HepG2 (cell line): ENCODE results near the gene PROX1. TPM values are rescaled to one million over a fixed set of nuclear protein-coding genes. Genes with fewer than 3 reads are reported as not detected.

Experiments used
- ATAC-seq: fragments of 200-7000 bp; cut with Tn5 transposase; 3 replicates; pipeline ENCODE4 v1.9.1; 2020; ENCODE audit warnings: mild to moderate bottlenecking, moderate library complexity
- BruUV-seq: library from RNA; stranded (reverse); fragments of 400-500 nt; replicated peaks from 2 replicates; lab custom pipeline; 2021; lab: Mats Ljungman, UMichigan
- CTCF ChIA-PET: fragments of 300-600 bp; formaldehyde crosslinking; extraction: SDS; loops from one replicate; lab custom pipeline; 2021; ENCODE audit warnings: low total read pairs, inconsistent platforms, low intra/inter-chr PET ratio; lab: Yijun Ruan, JAX
- POLR2A ChIA-PET: fragments of 350-600 bp; sonication (Branson Sonifier 250); formaldehyde crosslinking; loops from one replicate; lab custom pipeline; 2020; ENCODE audit warnings: antibody characterized with exemption, inconsistent platforms; lab: Yijun Ruan, JAX
- DNase-seq: peaks from one replicate; pipeline ENCODE4 v3.0.0-alpha.2; 2015; ENCODE audit warnings: low spot score
- FAIRE-seq: peaks from 3 replicates; lab custom pipeline; 2011; peaks lifted over from hg19 to GRCh38; lab: Jason Lieb, UNC
- H2AFZ ChIP-seq: one replicate; pipeline ENCODE4 v1.6.1; 2011; ENCODE audit warnings: low read length, inconsistent platforms
- H3K27ac ChIP-seq: fragments of 300-600 bp; 3 replicates; pipeline ENCODE4 v1.8.0; 2011; ENCODE audit warnings: mixed run types, mild to moderate bottlenecking, mixed read lengths, low read length, inconsistent platforms; ENCODE audit not compliant: insufficient read depth; ENCODE audit errors: extremely low read length
- H3K27me3 ChIP-seq, 2 experiments: fragments of 200-600 bp in 1 of 2; 2 replicates in 1 of 2; 3 replicates in 1 of 2; pipeline versions ENCODE4 v1.6.0 to v1.8.0; 2011; ENCODE audit warnings: low read length in 2 of 2, mild to moderate bottlenecking in 2 of 2, moderate library complexity in 2 of 2, inconsistent platforms in 1 of 2; ENCODE audit not compliant: insufficient read depth in 2 of 2, control insufficient read depth in 1 of 2
- H3K36me3 ChIP-seq, 2 experiments: fragments of 200-600 bp in 1 of 2; replicated peaks in 1 of 2; 2 replicates in 1 of 2; 3 replicates in 1 of 2; pipeline versions ENCODE4 v1.5.1 to v1.8.0; 2011; ENCODE audit warnings: low read length in 2 of 2, inconsistent platforms in 1 of 2; ENCODE audit not compliant: insufficient read depth in 2 of 2, control insufficient read depth in 1 of 2
- H3K4me1 ChIP-seq: 2 replicates; pipeline ENCODE4 v1.5.1; 2012; ENCODE audit warnings: low read length, inconsistent platforms; ENCODE audit not compliant: insufficient read depth
- H3K4me2 ChIP-seq: 2 replicates; pipeline ENCODE4 v1.6.0; 2011; ENCODE audit warnings: low read depth, low read length, inconsistent platforms
- H3K4me3 ChIP-seq, 3 experiments: fragments of 200-600 bp in 1 of 3; sonication (generic), shearing (Covaris generic) in 1 of 3; replicated peaks in 1 of 3; 2 replicates each; pipeline ENCODE4 v1.5.1; 2011 to 2016; ENCODE audit warnings: low read length in 3 of 3, inconsistent platforms in 2 of 3, low read depth in 2 of 3, mild to moderate bottlenecking in 2 of 3, control low read depth in 1 of 3, mixed read lengths in 1 of 3; ENCODE audit not compliant: insufficient read depth in 1 of 3
- H3K79me2 ChIP-seq: one replicate; pipeline ENCODE4 v1.6.1; 2011; ENCODE audit warnings: low read length, inconsistent platforms; ENCODE audit not compliant: insufficient read depth
- H3K9ac ChIP-seq: 2 replicates; pipeline ENCODE4 v1.6.0; 2011; ENCODE audit warnings: mild to moderate bottlenecking, low read depth, low read length, inconsistent platforms; ENCODE audit not compliant: insufficient read depth
- H3K9me3 ChIP-seq: 2 replicates; pipeline ENCODE4 v1.5.1; 2012; ENCODE audit warnings: mild to moderate bottlenecking, low read length
- H4K20me1 ChIP-seq: 2 replicates; pipeline ENCODE4 v1.6.0; 2011; ENCODE audit warnings: inconsistent platforms, mild to moderate bottlenecking, low read length, moderate library complexity; ENCODE audit not compliant: insufficient read depth
- ARID5B ChIP-seq: IDR thresholded peaks from 2 replicates; pipeline ENCODE4 v1.4.0; 2020; ENCODE audit warnings: mild to moderate bottlenecking, missing genetic modification reagents
- ATF3 ChIP-seq: sonication (generic); formaldehyde crosslinking; IDR thresholded peaks from 2 replicates; pipeline ENCODE4 v1.4.0; 2020; ENCODE audit warnings: missing genetic modification reagents
- BRCA1 ChIP-seq: sonication (generic); formaldehyde crosslinking; IDR thresholded peaks from 2 replicates; pipeline ENCODE4 v1.4.0; 2020; ENCODE audit warnings: missing genetic modification reagents
- FOXM1 ChIP-seq: sonication (generic); formaldehyde crosslinking; IDR thresholded peaks from 2 replicates; pipeline ENCODE4 v1.5.0; 2020; ENCODE audit warnings: missing genetic modification reagents
- GABPB1 ChIP-seq: IDR thresholded peaks from 2 replicates; pipeline ENCODE4 v1.6.1; 2016; ENCODE audit warnings: mild to moderate bottlenecking, missing genetic modification reagents, moderate library complexity, missing compliant biosample characterization
- HDAC2 ChIP-seq: sonication (generic); formaldehyde crosslinking; IDR thresholded peaks from 2 replicates; pipeline ENCODE4 v1.4.0; 2020; ENCODE audit warnings: missing genetic modification reagents
- HHEX ChIP-seq: IDR thresholded peaks from 2 replicates; pipeline ENCODE4 v1.6.1; 2016; ENCODE audit warnings: control low read depth
- HNRNPL ChIP-seq: fragments of 200-400 bp; formaldehyde crosslinking; IDR thresholded peaks from 2 replicates; pipeline ENCODE4 v1.6.1; 2017; ENCODE audit warnings: mild to moderate bottlenecking, low read depth, low read length
- HOXA3 ChIP-seq: sonication (generic); formaldehyde crosslinking; IDR thresholded peaks from 2 replicates; pipeline ENCODE4 v1.5.0; 2020; ENCODE audit warnings: missing genetic modification reagents
- RBFOX2 ChIP-seq: fragments of 200-400 bp; formaldehyde crosslinking; IDR thresholded peaks from 2 replicates; pipeline ENCODE4 v1.6.1; 2017; ENCODE audit warnings: low read depth, mild to moderate bottlenecking, low read length
- RELA ChIP-seq: sonication (generic); formaldehyde crosslinking; IDR thresholded peaks from 2 replicates; pipeline ENCODE4 v1.4.0; 2020; ENCODE audit warnings: missing genetic modification reagents
- SAP130 ChIP-seq: IDR thresholded peaks from 2 replicates; pipeline ENCODE4 v1.6.1; 2016; ENCODE audit warnings: low read depth
- SP2 ChIP-seq: sonication (generic); formaldehyde crosslinking; IDR thresholded peaks from 2 replicates; pipeline ENCODE4 v1.5.1; 2020; ENCODE audit warnings: mild to moderate bottlenecking, missing genetic modification reagents
- ZMYM4 ChIP-seq: sonication (generic); formaldehyde crosslinking; IDR thresholded peaks from 2 replicates; pipeline ENCODE4 v1.8.1; 2023; ENCODE audit warnings: mild to moderate bottlenecking, missing genetic modification reagents
- ZNF512 ChIP-seq: sonication (generic); formaldehyde crosslinking; IDR thresholded peaks from 2 replicates; pipeline ENCODE4 v1.4.0; 2020; ENCODE audit warnings: mild to moderate bottlenecking, missing genetic modification reagents
- ZNF570 ChIP-seq: sonication (generic); formaldehyde crosslinking; IDR thresholded peaks from 2 replicates; pipeline ENCODE4 v1.4.0; 2020; ENCODE audit warnings: mild to moderate bottlenecking, missing genetic modification reagents, borderline replicate concordance
- ZNF740 ChIP-seq: sonication (generic); formaldehyde crosslinking; IDR thresholded peaks from 2 replicates; pipeline ENCODE4 v1.4.0; 2020; ENCODE audit warnings: missing genetic modification reagents
- WGBS: methylation state at CpG from one replicate; pipeline ENCODE4 v1.1.6; 2017; ENCODE audit warnings: low lambda C conversion rate; 5-methylcytosine and 5-hydroxymethylcytosine counted together
- in situ Hi-C: cut with HindIII; loops from 2 replicates; pipeline ENCODE4 v1.10.0; 2017; ENCODE audit warnings: low pct_unique_long_range_greater_than_20kb; ENCODE audit not compliant: extremely low pct_ligation_motif_present
- intact Hi-C: fragments of 100-400 bp; cut with micrococcal nuclease; formaldehyde crosslinking; loops from one replicate; pipeline ENCODE4 v1.10.0; 2022; ENCODE audit not compliant: unreplicated experiment
- polyA plus RNA-seq, 8 experiments: library from polyadenylated mRNA; depleted of rRNA in 3 of 8; stranded (reverse) in 7 of 8; unstranded in 1 of 8; fragments of >200 nt; fragmentation: Illumina TruSeq in 4 of 8; extraction: Trizol in 4 of 8; gene quantifications; 2 replicates each; pipeline versions ENCODE4 v1.2.1 to v1.2.3, GENCODE V29; 2011 to 2016; ENCODE audit warnings: low read depth in 4 of 8, missing spikeins in 1 of 8, mixed read lengths in 1 of 8; ENCODE audit not compliant: insufficient read depth in 1 of 8
- total RNA-seq, 5 experiments: library from RNA; depleted of rRNA; stranded (reverse); fragments of >200 nt; fragmentation: Illumina TruSeq; extraction: Trizol; gene quantifications; 2 replicates each; pipeline ENCODE4 v1.2.3, GENCODE V29; 2016; ENCODE audit warnings: low read depth in 1 of 5

Gene PROX1
- total and polyA plus RNA-seq, 2 of the 13 experiments (the other 11 are each of a cell fraction or from before 2014, with no cell fraction given): 12.3 to 30.2 TPM

- TF ChIP-seq HNRNPL (peak; percentile 64; the same call in 1 of the 2 replicates), ZNF740 (CRISPR knock-in tag) (peak; percentile 52; the same call in 1 of the 2 replicates), SP2 (0 out of 2 replicates have a peak, but pooled peaks have one; percentile 34), FOXM1 (CRISPR knock-in tag) (no peak), ZNF570 (CRISPR knock-in tag) (no peak)
Measured at GRCh38 chr1:213989002-213989855, 1.5 kb downstream of the PROX1 start (continued).

GRCh38 chr1:213993929-213994328 is 6.2 kb downstream of the PROX1 start:
- no TSS peak for BruUV-seq
- peaks cover 11 to 37% of the 10 kb centered on the region in 2 experiments for H3K36me3 ChIP-seq
- H3K27me3 ChIP-seq: no peaks in the 10 kb centered on the region
- ChIA-PET CTCF (no interaction called here), POLR2A (interaction anchor here (0.9 to 1.4 kb wide), 4 partner anchors 9 to 34 kb away, joined by 3 to 5 read pairs (median 4); no protein-coding TSS in a partner anchor)
- H3K4me2 ChIP-seq: peak overlapping the region; percentile 93
- peak overlapping the region; percentile 5; the same call in 1 of the 2 replicates for H3K9ac ChIP-seq
- 50% methylated on average over 2 of the region's 2 CpGs for WGBS
- H2AFZ ChIP-seq: no peak overlapping the region
- intact Hi-C loops (no loop called here), in situ Hi-C loops (loop anchor here (25.0 kb wide), 1 partner anchor 757 kb away; no protein-coding TSS in a partner anchor)
- DNase-seq (no peak), FAIRE-seq (peak; percentile 80), ATAC-seq (no peak; the same call in 2 of the 3 replicates)
- H3K27ac ChIP-seq: no peak overlapping the region
- H3K79me2 ChIP-seq: peaks cover 98% of the 10 kb centered on the region
- H3K9me3 ChIP-seq: no peaks in the 10 kb centered on the region
- H4K20me1 ChIP-seq: peaks cover 18% of the 10 kb centered on the region
- H3K4me3 ChIP-seq: no peak overlapping the region
- H3K4me1 ChIP-seq: peaks cover 64% of the 10 kb centered on the region
- TF ChIP-seq SAP130 (CRISPR knock-in tag) (peak; percentile 26; the same call in 1 of the 2 replicates), RBFOX2 (peak; percentile 55; the same call in 1 of the 2 replicates), HDAC2 (CRISPR knock-in tag) (peak; percentile 48; the same call in 1 of the 2 replicates), RELA (CRISPR knock-in tag) (no peak), ARID5B (CRISPR knock-in tag) (peak; percentile 48), ZNF512 (CRISPR knock-in tag) (no peak), GABPB1 (CRISPR knock-in tag) (peak; percentile 26; the same call in 1 of the 2 replicates), HHEX (CRISPR knock-in tag) (no peak), ZMYM4 (CRISPR knock-in tag) (peak; percentile 81), BRCA1 (CRISPR knock-in tag) (no peak), HOXA3 (CRISPR knock-in tag) (0 out of 2 replicates have a peak, but pooled peaks have one; percentile 28), ATF3 (CRISPR knock-in tag) (no peak)
